ENCODE data around the gene SLC23A2.

GRCh38 chr20:4856022-4856755 is 145.1 kb downstream of the SLC23A2 start:
- TF ChIP-seq, protein P1, sequence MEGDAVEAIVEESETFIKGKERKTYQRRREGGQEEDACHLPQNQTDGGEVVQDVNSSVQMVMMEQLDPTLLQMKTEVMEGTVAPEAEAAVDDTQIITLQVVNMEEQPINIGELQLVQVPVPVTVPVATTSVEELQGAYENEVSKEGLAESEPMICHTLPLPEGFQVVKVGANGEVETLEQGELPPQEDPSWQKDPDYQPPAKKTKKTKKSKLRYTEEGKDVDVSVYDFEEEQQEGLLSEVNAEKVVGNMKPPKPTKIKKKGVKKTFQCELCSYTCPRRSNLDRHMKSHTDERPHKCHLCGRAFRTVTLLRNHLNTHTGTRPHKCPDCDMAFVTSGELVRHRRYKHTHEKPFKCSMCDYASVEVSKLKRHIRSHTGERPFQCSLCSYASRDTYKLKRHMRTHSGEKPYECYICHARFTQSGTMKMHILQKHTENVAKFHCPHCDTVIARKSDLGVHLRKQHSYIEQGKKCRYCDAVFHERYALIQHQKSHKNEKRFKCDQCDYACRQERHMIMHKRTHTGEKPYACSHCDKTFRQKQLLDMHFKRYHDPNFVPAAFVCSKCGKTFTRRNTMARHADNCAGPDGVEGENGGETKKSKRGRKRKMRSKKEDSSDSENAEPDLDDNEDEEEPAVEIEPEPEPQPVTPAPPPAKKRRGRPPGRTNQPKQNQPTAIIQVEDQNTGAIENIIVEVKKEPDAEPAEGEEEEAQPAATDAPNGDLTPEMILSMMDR (IDR thresholded peaks at IDR 0.05) = no peak
- TF ChIP-seq EP300 (IDR thresholded peaks at IDR 0.05) = no peak
- TF ChIP-seq POLR2AphosphoS5 (IDR thresholded peaks at IDR 0.05) = no peak
- TF ChIP-seq POLR2A (IDR thresholded peaks at IDR 0.05) = no peak

Data from stomach (tissue), 4 donors.